ENCODE data around the gene YWHAG. TPM values are rescaled to one million over a fixed set of nuclear protein-coding genes. Genes with fewer than 3 reads are reported as not detected.
"Not testable (repeated sequence)": the region's sequence is repeated elsewhere in the genome, so short reads cannot be mapped to it uniquely, and the experiment has no call there.

YWHAG gene
- total RNA-seq (ENCODE audit: unreplicated experiment): 650 TPM
- long read RNA-seq, partial matches to known transcripts: 0 of 11 reads
- long read RNA-seq, other reads (novel, unspliced or antisense): 10 of 11 reads

DNA sequence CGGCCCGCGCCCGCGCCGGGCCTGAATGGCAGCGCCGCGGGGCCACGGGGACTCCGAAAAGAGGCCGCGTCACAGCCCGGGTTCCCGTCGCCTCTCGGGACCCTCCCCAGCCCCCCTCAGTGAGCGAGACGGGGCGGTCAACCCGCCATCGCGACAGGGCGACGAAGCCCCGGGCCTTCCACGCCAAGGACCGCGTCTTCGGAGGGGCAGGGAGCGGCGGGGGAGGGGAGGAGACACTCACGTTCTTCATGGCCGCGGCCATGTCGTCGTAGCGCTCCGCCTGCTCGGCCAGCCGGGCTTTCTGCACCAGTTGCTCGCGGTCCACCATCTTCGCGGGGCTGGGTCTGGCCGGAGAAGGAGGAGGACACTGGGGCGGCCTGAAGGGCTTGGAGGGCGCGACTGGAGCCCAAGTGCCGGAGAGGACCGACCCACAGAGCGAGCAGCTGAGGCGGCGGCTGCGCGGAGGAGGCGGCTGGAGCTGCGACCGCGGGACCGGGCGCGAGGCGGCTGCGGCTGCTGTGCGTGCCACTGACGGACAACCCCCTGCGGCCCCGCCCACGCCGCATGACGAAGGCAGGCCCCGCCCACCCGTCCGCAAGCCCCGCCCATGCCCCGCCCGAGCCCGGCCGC, at the start of gene YWHAG:
Gene YWHAG, minus strand, starts transcription at position 511 of the 630 bp plus-strand sequence. Its CDS starts 183 bp downstream, at position 328.
- Mint-ChIP-seq H3K4me1 (ENCODE audit: low read depth, unreplicated experiment) (peaks cover 18% of the 10 kb centered on the region), H3K4me3 (ENCODE audit: unreplicated experiment) (peak within 1 kb of the TSS; percentile 98), H3K36me3 (ENCODE audit: unreplicated experiment) (peaks cover 10% of the 10 kb centered on the region), H3K27me3 (ENCODE audit: unreplicated experiment) (peaks cover 17% of the 10 kb centered on the region), H3K9me3 (ENCODE audit: unreplicated experiment) (peaks cover 22% of the 10 kb centered on the region), H3K27ac (ENCODE audit: unreplicated experiment) (peak within 1 kb of the TSS; percentile 100)
- DNase-seq: peak; percentile 91
- TF ChIP-seq, protein P1, sequence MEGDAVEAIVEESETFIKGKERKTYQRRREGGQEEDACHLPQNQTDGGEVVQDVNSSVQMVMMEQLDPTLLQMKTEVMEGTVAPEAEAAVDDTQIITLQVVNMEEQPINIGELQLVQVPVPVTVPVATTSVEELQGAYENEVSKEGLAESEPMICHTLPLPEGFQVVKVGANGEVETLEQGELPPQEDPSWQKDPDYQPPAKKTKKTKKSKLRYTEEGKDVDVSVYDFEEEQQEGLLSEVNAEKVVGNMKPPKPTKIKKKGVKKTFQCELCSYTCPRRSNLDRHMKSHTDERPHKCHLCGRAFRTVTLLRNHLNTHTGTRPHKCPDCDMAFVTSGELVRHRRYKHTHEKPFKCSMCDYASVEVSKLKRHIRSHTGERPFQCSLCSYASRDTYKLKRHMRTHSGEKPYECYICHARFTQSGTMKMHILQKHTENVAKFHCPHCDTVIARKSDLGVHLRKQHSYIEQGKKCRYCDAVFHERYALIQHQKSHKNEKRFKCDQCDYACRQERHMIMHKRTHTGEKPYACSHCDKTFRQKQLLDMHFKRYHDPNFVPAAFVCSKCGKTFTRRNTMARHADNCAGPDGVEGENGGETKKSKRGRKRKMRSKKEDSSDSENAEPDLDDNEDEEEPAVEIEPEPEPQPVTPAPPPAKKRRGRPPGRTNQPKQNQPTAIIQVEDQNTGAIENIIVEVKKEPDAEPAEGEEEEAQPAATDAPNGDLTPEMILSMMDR (IDR thresholded peaks at IDR 0.05; ENCODE audit: partially characterized antibody, unreplicated experiment): no peak

DNA sequence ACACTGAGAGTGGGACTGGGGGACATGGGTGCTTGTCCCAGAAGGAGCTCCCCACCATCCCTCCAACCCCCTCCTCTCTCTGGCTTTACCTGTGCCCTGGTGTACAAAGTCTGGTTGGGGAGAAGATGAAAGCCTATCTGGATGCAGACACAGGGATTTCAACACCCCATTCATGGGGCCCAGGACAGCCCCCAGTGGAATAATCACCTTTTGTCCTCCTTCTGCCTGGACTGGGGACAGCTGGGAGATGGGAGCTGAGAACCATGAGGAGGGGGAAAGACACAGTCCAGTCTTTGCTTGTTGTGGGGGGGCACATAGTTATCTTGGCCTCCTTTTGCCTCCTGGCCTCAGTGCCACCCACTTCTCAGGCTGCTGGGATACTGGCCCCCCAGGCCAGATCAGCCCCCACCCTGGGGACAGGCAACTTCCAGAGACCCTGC, 49.4 kb upstream of the YWHAG start:
- H3K4me3 Mint-ChIP-seq (ENCODE audit: unreplicated experiment): peak overlapping the region; percentile 4
- H3K27ac Mint-ChIP-seq (ENCODE audit: unreplicated experiment): peak overlapping the region; percentile 8

DNA sequence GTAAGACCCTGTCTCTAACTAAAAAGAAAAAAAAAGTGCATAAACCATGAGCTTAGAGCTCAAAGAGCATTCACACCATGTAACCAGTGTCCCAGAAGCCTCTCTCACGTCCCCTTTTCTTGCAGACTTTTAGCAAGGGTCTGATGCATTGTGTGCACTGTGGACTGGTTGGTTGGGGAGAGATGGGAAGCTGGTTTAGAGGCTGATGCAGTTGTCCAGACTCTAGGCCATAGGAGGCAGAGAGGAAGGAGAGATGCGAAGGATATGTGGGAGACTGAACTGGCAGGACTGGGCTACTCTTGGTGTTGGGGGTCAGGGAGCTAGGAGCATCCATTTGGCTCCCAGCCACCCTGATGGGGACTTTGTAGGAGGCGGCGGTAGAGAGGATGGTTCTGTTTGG, 48.9 kb upstream of the YWHAG start:
- TF ChIP-seq, protein P1 (IDR thresholded peaks at IDR 0.05; ENCODE audit: partially characterized antibody, unreplicated experiment): no peak
- Mint-ChIP-seq H3K27me3 (ENCODE audit: unreplicated experiment) (peaks cover 4% of the 10 kb centered on the region), H3K27ac (ENCODE audit: unreplicated experiment) (peak overlapping the region; percentile 8), H3K4me1 (ENCODE audit: low read depth, unreplicated experiment) (peaks cover 13% of the 10 kb centered on the region), H3K9me3 (ENCODE audit: unreplicated experiment) (peaks cover 3% of the 10 kb centered on the region), H3K4me3 (ENCODE audit: unreplicated experiment) (peak overlapping the region; percentile 4), H3K36me3 (ENCODE audit: unreplicated experiment) (no peaks in the 10 kb centered on the region)
- no peak for DNase-seq

More for the DNA sequence above, 49.4 kb upstream of the YWHAG start:
- Mint-ChIP-seq H3K4me1 (ENCODE audit: low read depth, unreplicated experiment) (peaks cover 13% of the 10 kb centered on the region), H3K36me3 (ENCODE audit: unreplicated experiment) (no peaks in the 10 kb centered on the region), H3K27me3 (ENCODE audit: unreplicated experiment) (peaks cover 4% of the 10 kb centered on the region), H3K9me3 (ENCODE audit: unreplicated experiment) (peaks cover 3% of the 10 kb centered on the region)
- DNase-seq: no peak
- TF ChIP-seq, protein P1 (IDR thresholded peaks at IDR 0.05; ENCODE audit: partially characterized antibody, unreplicated experiment): no peak

DNA sequence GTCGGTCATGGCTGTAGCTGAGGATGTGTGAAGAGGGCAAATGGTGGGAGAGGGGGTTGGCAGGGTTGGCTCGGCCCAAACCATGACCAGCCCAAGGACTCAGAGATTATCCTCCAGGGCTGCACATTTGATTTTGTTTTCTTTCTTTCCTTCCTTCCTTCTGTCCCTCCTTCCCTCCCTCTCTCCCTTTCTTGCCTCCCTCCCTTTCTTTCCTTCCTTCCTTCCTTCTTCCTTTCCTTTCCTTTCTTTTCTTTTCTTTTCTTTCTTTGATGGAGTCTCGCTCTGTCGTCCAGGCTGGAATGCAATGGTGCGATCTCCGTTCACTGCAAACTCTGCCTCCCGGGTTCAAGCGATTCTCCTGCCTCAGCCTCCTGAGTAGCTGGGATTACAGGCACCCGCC, 46.9 kb upstream of the YWHAG start:
- Mint-ChIP-seq H3K27ac (ENCODE audit: unreplicated experiment) (no peak overlapping the region), H3K9me3 (ENCODE audit: unreplicated experiment) (peaks cover 6% of the 10 kb centered on the region), H3K27me3 (ENCODE audit: unreplicated experiment) (peaks cover 4% of the 10 kb centered on the region), H3K4me3 (ENCODE audit: unreplicated experiment) (no peak overlapping the region), H3K4me1 (ENCODE audit: low read depth, unreplicated experiment) (peaks cover 10% of the 10 kb centered on the region), H3K36me3 (ENCODE audit: unreplicated experiment) (no peaks in the 10 kb centered on the region)
- TF ChIP-seq, protein P1 (IDR thresholded peaks at IDR 0.05; ENCODE audit: partially characterized antibody, unreplicated experiment): no peak
- no peak for DNase-seq

DNA sequence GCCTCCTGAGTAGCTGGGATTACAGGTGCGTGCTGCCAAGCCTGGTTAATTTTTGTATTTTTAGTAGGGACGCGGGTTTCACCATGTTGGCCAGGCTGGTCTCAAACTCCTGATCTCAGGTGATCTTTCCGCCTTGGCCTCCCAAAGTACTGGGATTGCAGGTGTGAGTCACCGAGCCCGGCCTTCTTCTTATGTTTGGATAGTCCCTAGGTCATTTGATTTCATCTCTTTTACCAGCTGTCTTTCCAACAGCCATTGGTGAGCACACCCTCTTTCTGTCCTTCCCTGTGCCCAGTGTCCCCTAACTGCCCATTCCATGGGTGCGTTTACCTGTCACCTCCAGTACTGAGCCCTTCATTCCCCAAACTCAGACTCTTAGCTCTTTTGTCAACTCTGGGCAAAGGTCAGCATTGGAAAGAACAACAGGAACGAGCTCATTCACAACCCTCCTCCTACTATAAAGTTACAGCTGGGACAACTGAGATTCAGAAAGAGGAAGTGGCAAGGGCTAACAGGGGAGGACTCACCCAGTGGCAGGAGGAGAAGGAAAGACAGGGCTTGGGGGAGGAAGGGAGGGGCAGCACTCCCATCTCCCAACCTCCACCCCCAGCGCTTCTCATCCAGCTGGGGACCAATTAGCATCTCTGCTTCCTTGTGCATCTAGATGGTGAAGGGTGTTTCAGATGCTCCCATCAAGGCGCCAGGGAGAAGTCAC, 45.1 kb upstream of the YWHAG start:
- peaks cover 5% of the 10 kb centered on the region for H3K27me3 Mint-ChIP-seq (ENCODE audit: unreplicated experiment)
- H3K4me3 Mint-ChIP-seq (ENCODE audit: unreplicated experiment): no peak overlapping the region
- no peaks in the 10 kb centered on the region for H3K36me3 Mint-ChIP-seq (ENCODE audit: unreplicated experiment)
- no peak overlapping the region for H3K27ac Mint-ChIP-seq (ENCODE audit: unreplicated experiment)
- peaks cover 6% of the 10 kb centered on the region for H3K4me1 Mint-ChIP-seq (ENCODE audit: low read depth, unreplicated experiment)
- no peak for DNase-seq
- TF ChIP-seq, protein P1 (IDR thresholded peaks at IDR 0.05; ENCODE audit: partially characterized antibody, unreplicated experiment): no peak
- peaks cover 5% of the 10 kb centered on the region for H3K9me3 Mint-ChIP-seq (ENCODE audit: unreplicated experiment)

DNA sequence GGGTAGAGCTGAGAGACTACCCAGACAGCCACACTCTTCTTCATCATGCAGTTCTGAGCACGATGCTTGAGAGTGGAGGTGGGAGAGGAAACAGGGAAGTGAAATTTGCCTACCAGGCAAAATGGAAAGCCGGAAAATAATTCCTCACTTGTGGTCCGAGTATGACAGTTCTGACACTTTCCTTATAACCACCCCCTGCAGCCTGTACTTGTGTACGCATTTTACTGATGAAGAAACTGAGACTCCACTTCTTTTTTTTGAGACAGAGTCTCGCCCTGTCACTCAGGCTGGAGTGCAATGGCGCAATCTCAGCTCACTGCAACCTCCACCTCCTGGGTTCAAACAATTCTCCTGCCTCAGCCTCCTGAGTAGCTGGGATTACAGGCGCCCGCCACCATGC, 44.3 kb upstream of the YWHAG start:
- DNase-seq; H3K27me3 Mint-ChIP-seq (ENCODE audit: unreplicated experiment); H3K4me1 Mint-ChIP-seq (ENCODE audit: low read depth, unreplicated experiment); H3K27ac Mint-ChIP-seq (ENCODE audit: unreplicated experiment); H3K36me3 Mint-ChIP-seq (ENCODE audit: unreplicated experiment); H3K9me3 Mint-ChIP-seq (ENCODE audit: unreplicated experiment); H3K4me3 Mint-ChIP-seq (ENCODE audit: unreplicated experiment): not testable (repeated sequence)
